Middle frontal gyrus (tissue), 1 donor: ENCODE results near the gene TINAG.

ENCODE experiments used
- DNase-seq: peaks from one replicate; pipeline ENCODE4 v3.0.0-alpha.2; 2015; ENCODE audit warnings: low spot score; ENCODE audit errors: extremely low spot score

The TINAG gene

DNA sequence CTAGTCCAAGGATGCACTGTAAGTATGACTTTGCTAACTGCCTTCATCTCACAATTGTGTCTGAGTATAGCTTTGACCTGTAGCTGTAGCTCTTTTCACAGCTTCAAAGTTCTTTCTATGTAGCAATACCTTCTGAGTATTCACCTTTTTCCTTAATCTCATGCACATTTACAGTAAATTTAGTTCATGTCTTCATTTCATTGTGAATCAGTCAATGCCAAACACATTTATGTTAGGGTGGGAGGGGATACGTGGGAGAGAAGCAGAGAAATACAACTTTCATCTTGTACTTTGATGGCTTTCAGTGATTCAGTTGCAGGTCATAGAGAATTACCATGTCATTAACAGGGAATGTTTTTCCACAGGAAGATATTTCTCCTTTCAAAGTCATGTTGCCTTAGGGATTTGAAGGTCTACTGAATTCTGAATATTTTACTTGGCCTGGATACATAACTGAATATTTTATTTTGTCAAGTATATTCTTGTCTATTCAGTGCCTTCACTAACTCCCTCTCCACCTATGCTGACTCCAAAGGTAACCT lies 119.2 kb downstream of the TINAG start:
- DNase-seq = no peak

DNA sequence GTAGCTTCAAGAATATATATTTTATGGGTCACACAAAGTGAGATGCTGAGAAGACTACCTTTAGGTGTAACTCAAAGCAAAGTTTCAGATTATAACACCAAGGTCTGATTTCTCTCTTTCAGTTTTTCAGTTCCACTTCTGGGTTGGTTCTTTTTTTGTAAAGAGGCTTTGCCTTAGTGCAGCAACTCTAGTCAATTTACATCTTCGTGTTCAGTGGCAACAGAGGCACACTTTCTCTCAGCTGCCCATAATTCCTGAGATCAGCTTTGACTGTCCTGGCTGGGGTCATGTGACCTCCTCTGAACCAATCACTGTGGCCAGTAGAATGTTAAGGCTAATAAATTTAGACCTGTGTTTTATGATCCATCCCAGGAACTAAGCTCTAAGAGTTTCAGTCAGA lies 120.2 kb downstream of the TINAG start:
- DNase-seq = no peak

DNA sequence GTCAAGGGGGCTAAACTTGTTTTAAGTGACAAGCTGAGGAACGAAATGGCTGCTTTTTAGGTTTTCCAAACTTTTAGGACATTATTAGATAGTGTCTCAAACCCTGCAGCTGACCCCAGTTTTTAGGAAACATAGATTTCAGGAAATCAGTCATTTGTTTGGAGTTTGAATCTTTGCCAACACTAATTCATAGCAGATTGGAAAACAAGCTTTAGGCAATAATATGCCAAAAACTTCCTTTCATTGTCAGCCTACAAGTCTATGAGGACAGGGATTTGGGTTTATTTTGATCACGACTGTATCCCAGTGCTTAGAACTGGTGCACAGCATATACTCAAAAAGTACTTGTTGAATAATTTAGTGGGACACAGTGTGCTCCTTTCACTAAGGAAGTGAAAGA lies 123.2 kb downstream of the TINAG start:
- DNase-seq = no peak
